ENCODE data around the gene SLC7A7. TPM values are rescaled to one million over a fixed set of nuclear protein-coding genes. Genes with fewer than 3 reads are reported as not detected.

Gene SLC7A7
- total RNA-seq, 1 donor from 2014 or later = 14.3 TPM

Other genes with a start within 250 kb of the SLC7A7 start
- gene DAD1, start 226.2 kb downstream of the SLC7A7 start, total RNA-seq = 302 and 319 TPM in 2 replicates
- 46.9 and 52.4 TPM in 2 replicates for gene ABHD4, start 217.1 kb downstream of the SLC7A7 start, total RNA-seq
- not detected in 2 replicates for gene OR6J1, start 171.1 kb downstream of the SLC7A7 start, total RNA-seq
- 81.2 and 82.8 TPM in 2 replicates for gene OXA1L, start 48.7 kb downstream of the SLC7A7 start, total RNA-seq
- 169 and 182 TPM in 2 replicates for gene MRPL52, start 14.5 kb upstream of the SLC7A7 start, total RNA-seq
- gene MMP14, start 21.1 kb upstream of the SLC7A7 start, total RNA-seq = 911 and 1,063 TPM in 2 replicates
- gene LRP10, start 56.3 kb upstream of the SLC7A7 start, total RNA-seq = 142 and 157 TPM in 2 replicates
- gene REM2, start 67.8 kb upstream of the SLC7A7 start, total RNA-seq = 0.48 and 0.79 TPM in 2 replicates
- 43.9 and 49.3 TPM in 2 replicates for gene RBM23, start 103.7 kb upstream of the SLC7A7 start, total RNA-seq
- 84.2 and 91.6 TPM in 2 replicates for gene PRMT5, start 113.9 kb upstream of the SLC7A7 start, total RNA-seq
- 6.6 and 10.4 TPM in 2 replicates for gene HAUS4, start 141.7 kb upstream of the SLC7A7 start, total RNA-seq
- gene AJUBA, start 167.1 kb upstream of the SLC7A7 start, total RNA-seq = 117 and 146 TPM in 2 replicates
- 3.6 and 3.8 TPM in 2 replicates for gene C14orf93, start 194.7 kb upstream of the SLC7A7 start, total RNA-seq
- 232 and 239 TPM in 2 replicates for gene PSMB5, start 219.5 kb upstream of the SLC7A7 start, total RNA-seq
- not detected in 2 replicates for gene PSMB11, start 226.8 kb upstream of the SLC7A7 start, total RNA-seq
- gene CDH24, start 242.1 kb upstream of the SLC7A7 start, total RNA-seq = 17.4 and 22.2 TPM in 2 replicates